HepG2 (cell line): Measurements from ENCODE around the gene AMELY. TPM values are rescaled to one million over a fixed set of nuclear protein-coding genes. Genes with fewer than 3 reads are reported as not detected.

Experiments used
- ATAC-seq: fragments of 200-7000 bp; cut with Tn5 transposase; 3 replicates; pipeline ENCODE4 v1.9.1; 2020; ENCODE audit warnings: mild to moderate bottlenecking, moderate library complexity
- BruUV-seq: library from RNA; stranded (reverse); fragments of 400-500 nt; replicated peaks from 2 replicates; lab custom pipeline; 2021; lab: Mats Ljungman, UMichigan
- CTCF ChIA-PET: fragments of 300-600 bp; formaldehyde crosslinking; extraction: SDS; loops from one replicate; lab custom pipeline; 2021; ENCODE audit warnings: low total read pairs, inconsistent platforms, low intra/inter-chr PET ratio; lab: Yijun Ruan, JAX
- POLR2A ChIA-PET: fragments of 350-600 bp; sonication (Branson Sonifier 250); formaldehyde crosslinking; loops from one replicate; lab custom pipeline; 2020; ENCODE audit warnings: antibody characterized with exemption, inconsistent platforms; lab: Yijun Ruan, JAX
- DNase-seq: peaks from one replicate; pipeline ENCODE4 v3.0.0-alpha.2; 2015; ENCODE audit warnings: low spot score
- FAIRE-seq: peaks from 3 replicates; lab custom pipeline; 2011; peaks lifted over from hg19 to GRCh38; lab: Jason Lieb, UNC
- H2AFZ ChIP-seq: one replicate; pipeline ENCODE4 v1.6.1; 2011; ENCODE audit warnings: low read length, inconsistent platforms
- H3K27ac ChIP-seq: fragments of 300-600 bp; 3 replicates; pipeline ENCODE4 v1.8.0; 2011; ENCODE audit warnings: mixed run types, mild to moderate bottlenecking, mixed read lengths, low read length, inconsistent platforms; ENCODE audit not compliant: insufficient read depth; ENCODE audit errors: extremely low read length
- H3K27me3 ChIP-seq, 2 experiments: fragments of 200-600 bp in 1 of 2; 2 replicates in 1 of 2; 3 replicates in 1 of 2; pipeline versions ENCODE4 v1.6.0 to v1.8.0; 2011; ENCODE audit warnings: low read length in 2 of 2, mild to moderate bottlenecking in 2 of 2, moderate library complexity in 2 of 2, inconsistent platforms in 1 of 2; ENCODE audit not compliant: insufficient read depth in 2 of 2, control insufficient read depth in 1 of 2
- H3K36me3 ChIP-seq, 2 experiments: fragments of 200-600 bp in 1 of 2; replicated peaks in 1 of 2; 2 replicates in 1 of 2; 3 replicates in 1 of 2; pipeline versions ENCODE4 v1.5.1 to v1.8.0; 2011; ENCODE audit warnings: low read length in 2 of 2, inconsistent platforms in 1 of 2; ENCODE audit not compliant: insufficient read depth in 2 of 2, control insufficient read depth in 1 of 2
- H3K4me1 ChIP-seq: 2 replicates; pipeline ENCODE4 v1.5.1; 2012; ENCODE audit warnings: low read length, inconsistent platforms; ENCODE audit not compliant: insufficient read depth
- H3K4me2 ChIP-seq: 2 replicates; pipeline ENCODE4 v1.6.0; 2011; ENCODE audit warnings: low read depth, low read length, inconsistent platforms
- H3K4me3 ChIP-seq, 3 experiments: fragments of 200-600 bp in 1 of 3; sonication (generic), shearing (Covaris generic) in 1 of 3; replicated peaks in 1 of 3; 2 replicates each; pipeline ENCODE4 v1.5.1; 2011 to 2016; ENCODE audit warnings: low read length in 3 of 3, inconsistent platforms in 2 of 3, low read depth in 2 of 3, mild to moderate bottlenecking in 2 of 3, control low read depth in 1 of 3, mixed read lengths in 1 of 3; ENCODE audit not compliant: insufficient read depth in 1 of 3
- H3K79me2 ChIP-seq: one replicate; pipeline ENCODE4 v1.6.1; 2011; ENCODE audit warnings: low read length, inconsistent platforms; ENCODE audit not compliant: insufficient read depth
- H3K9ac ChIP-seq: 2 replicates; pipeline ENCODE4 v1.6.0; 2011; ENCODE audit warnings: mild to moderate bottlenecking, low read depth, low read length, inconsistent platforms; ENCODE audit not compliant: insufficient read depth
- H3K9me3 ChIP-seq: 2 replicates; pipeline ENCODE4 v1.5.1; 2012; ENCODE audit warnings: mild to moderate bottlenecking, low read length
- H4K20me1 ChIP-seq: 2 replicates; pipeline ENCODE4 v1.6.0; 2011; ENCODE audit warnings: inconsistent platforms, mild to moderate bottlenecking, low read length, moderate library complexity; ENCODE audit not compliant: insufficient read depth
- NFE2L2 ChIP-seq: fragments of 150-350 bp; IDR thresholded peaks from 2 replicates; pipeline ENCODE4 v1.6.1; 2014; ENCODE audit warnings: low read length
- NFKB2 ChIP-seq: sonication (generic); formaldehyde crosslinking; IDR thresholded peaks from 2 replicates; pipeline ENCODE4 v1.4.0; 2020; ENCODE audit warnings: missing genetic modification reagents, borderline replicate concordance
- NFKBIZ ChIP-seq: IDR thresholded peaks from 2 replicates; pipeline ENCODE4 v1.6.1; 2018; ENCODE audit warnings: missing genetic modification reagents, missing compliant biosample characterization
- STAG1 ChIP-seq: sonication (generic); formaldehyde crosslinking; IDR thresholded peaks from 2 replicates; pipeline ENCODE4 v1.4.0; 2020; ENCODE audit warnings: missing genetic modification reagents
- TFDP2 ChIP-seq: sonication (generic); formaldehyde crosslinking; IDR thresholded peaks from 2 replicates; pipeline ENCODE4 v1.4.0; 2020; ENCODE audit warnings: missing genetic modification reagents
- ZBTB33 ChIP-seq: sonication (generic); formaldehyde crosslinking; IDR thresholded peaks from 2 replicates; pipeline ENCODE4 v1.4.0; 2020; ENCODE audit warnings: missing genetic modification reagents
- ZNF260 ChIP-seq: sonication (generic); formaldehyde crosslinking; IDR thresholded peaks from 2 replicates; pipeline ENCODE4 v1.4.0; 2020; ENCODE audit warnings: missing genetic modification reagents, low read depth, mild to moderate bottlenecking, borderline replicate concordance
- ZNF281 ChIP-seq: sonication (generic); formaldehyde crosslinking; IDR thresholded peaks from 2 replicates; pipeline ENCODE4 v1.4.0; 2020; ENCODE audit warnings: missing genetic modification reagents, borderline replicate concordance
- ZNF644 ChIP-seq: IDR thresholded peaks from 2 replicates; pipeline ENCODE4 v1.6.1; 2016; ENCODE audit warnings: low read depth
- in situ Hi-C: cut with HindIII; loops from 2 replicates; pipeline ENCODE4 v1.10.0; 2017; ENCODE audit warnings: low pct_unique_long_range_greater_than_20kb; ENCODE audit not compliant: extremely low pct_ligation_motif_present
- intact Hi-C: fragments of 100-400 bp; cut with micrococcal nuclease; formaldehyde crosslinking; loops from one replicate; pipeline ENCODE4 v1.10.0; 2022; ENCODE audit not compliant: unreplicated experiment
- polyA plus RNA-seq, 8 experiments: library from polyadenylated mRNA; depleted of rRNA in 3 of 8; stranded (reverse) in 7 of 8; unstranded in 1 of 8; fragments of >200 nt; fragmentation: Illumina TruSeq in 4 of 8; extraction: Trizol in 4 of 8; gene quantifications; 2 replicates each; pipeline versions ENCODE4 v1.2.1 to v1.2.3, GENCODE V29; 2011 to 2016; ENCODE audit warnings: low read depth in 4 of 8, missing spikeins in 1 of 8, mixed read lengths in 1 of 8; ENCODE audit not compliant: insufficient read depth in 1 of 8
- total RNA-seq, 5 experiments: library from RNA; depleted of rRNA; stranded (reverse); fragments of >200 nt; fragmentation: Illumina TruSeq; extraction: Trizol; gene quantifications; 2 replicates each; pipeline ENCODE4 v1.2.3, GENCODE V29; 2016; ENCODE audit warnings: low read depth in 1 of 5

The AMELY gene
- total and polyA plus RNA-seq, 2 of the 13 experiments (the other 11 are each of a cell fraction or from before 2014, with no cell fraction given): not detected

- TF ChIP-seq NFE2L2: no peak
- no peak for TF ChIP-seq ZNF644 (CRISPR knock-in tag)
- TF ChIP-seq TFDP2 (CRISPR knock-in tag): no peak
- TF ChIP-seq ZNF260 (CRISPR knock-in tag): no peak
Measured at GRCh38 chrY:6948378-6948777, 36.8 kb upstream of the AMELY start (continued).

- no peaks in the 10 kb centered on the region for H3K79me2 ChIP-seq
- no peak overlapping the region for H3K9ac ChIP-seq
- no peak for ATAC-seq
- DNase-seq: no peak
- no peak for FAIRE-seq
- H3K4me3 ChIP-seq: no peak overlapping the region
- no peaks in the 10 kb centered on the region for H3K4me1 ChIP-seq
- ChIA-PET POLR2A (no interaction called here), CTCF (no interaction called here)
- no peaks in the 10 kb centered on the region for H3K27me3 ChIP-seq
- BruUV-seq: no TSS peak
- in situ Hi-C loops (no loop called here), intact Hi-C loops (loop anchor here (5.0 kb wide), 1 partner anchor 35 kb away; the partner anchor contains the start of genes AMELY and TBL1Y)
- TF ChIP-seq ZNF281 (CRISPR knock-in tag) (no peak), NFKBIZ (CRISPR knock-in tag) (no peak), ZBTB33 (no peak), NFKB2 (CRISPR knock-in tag) (no peak), STAG1 (CRISPR knock-in tag) (peak; percentile 16; the same call in 1 of the 2 replicates)
- no peaks in the 10 kb centered on the region for H4K20me1 ChIP-seq
- H3K27ac ChIP-seq: no peak overlapping the region
- H2AFZ ChIP-seq: no peak overlapping the region
- H3K9me3 ChIP-seq: no peaks in the 10 kb centered on the region
- no peak overlapping the region for H3K4me2 ChIP-seq
- H3K36me3 ChIP-seq: no peaks in the 10 kb centered on the region
Measured at GRCh38 chrY:6947695-6948094, 36.1 kb upstream of the AMELY start.
